ENCODE measurements around the gene HTRA3.

DNA sequence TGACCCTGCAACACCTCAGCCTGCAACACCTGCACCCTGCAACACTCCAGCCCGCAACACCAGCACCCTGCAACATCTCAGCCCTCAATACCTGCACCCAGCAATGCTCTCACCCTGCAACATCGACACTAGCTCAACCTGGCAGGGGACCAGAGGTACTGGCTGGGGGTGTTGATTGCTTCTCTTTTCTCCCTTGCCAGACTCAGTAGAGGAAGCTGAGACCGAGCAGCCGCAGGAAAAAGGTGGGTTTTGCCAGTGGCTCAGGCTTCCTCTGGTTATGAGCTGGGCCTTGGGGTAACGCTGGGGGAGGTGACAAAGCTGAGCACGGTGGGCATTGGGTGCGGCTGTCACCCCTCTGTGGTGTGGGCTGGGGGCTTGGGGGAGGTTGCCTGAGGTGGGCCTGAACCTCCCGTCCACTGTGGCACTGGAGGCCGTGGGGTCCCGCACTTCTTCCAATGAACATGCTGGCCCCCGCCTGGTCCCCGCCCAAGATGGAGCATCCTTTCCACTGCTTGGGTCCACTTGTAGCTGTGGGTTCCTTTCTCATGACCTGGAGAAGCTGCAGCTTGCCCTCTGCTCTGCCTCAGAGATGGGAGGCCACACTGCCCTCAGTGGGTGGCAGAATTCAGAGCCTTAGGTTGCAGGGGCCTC, 44.5 kb upstream of the HTRA3 start:
- no peak for TF ChIP-seq POLR2A (IDR thresholded peaks at IDR 0.05)
- TF ChIP-seq, protein P1, sequence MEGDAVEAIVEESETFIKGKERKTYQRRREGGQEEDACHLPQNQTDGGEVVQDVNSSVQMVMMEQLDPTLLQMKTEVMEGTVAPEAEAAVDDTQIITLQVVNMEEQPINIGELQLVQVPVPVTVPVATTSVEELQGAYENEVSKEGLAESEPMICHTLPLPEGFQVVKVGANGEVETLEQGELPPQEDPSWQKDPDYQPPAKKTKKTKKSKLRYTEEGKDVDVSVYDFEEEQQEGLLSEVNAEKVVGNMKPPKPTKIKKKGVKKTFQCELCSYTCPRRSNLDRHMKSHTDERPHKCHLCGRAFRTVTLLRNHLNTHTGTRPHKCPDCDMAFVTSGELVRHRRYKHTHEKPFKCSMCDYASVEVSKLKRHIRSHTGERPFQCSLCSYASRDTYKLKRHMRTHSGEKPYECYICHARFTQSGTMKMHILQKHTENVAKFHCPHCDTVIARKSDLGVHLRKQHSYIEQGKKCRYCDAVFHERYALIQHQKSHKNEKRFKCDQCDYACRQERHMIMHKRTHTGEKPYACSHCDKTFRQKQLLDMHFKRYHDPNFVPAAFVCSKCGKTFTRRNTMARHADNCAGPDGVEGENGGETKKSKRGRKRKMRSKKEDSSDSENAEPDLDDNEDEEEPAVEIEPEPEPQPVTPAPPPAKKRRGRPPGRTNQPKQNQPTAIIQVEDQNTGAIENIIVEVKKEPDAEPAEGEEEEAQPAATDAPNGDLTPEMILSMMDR (IDR thresholded peaks at IDR 0.05), result no peak

Measured in lower leg skin (tissue), 3 donors.